22Rv1 (cell line): ENCODE data around the gene HS6ST2.

Source experiments
- H3K27ac ChIP-seq: fragments of 450-650 bp; 2 replicates; pipeline ENCODE4 v1.5.1; 2017
- CTCF ChIP-seq: fragments of 450-650 bp; IDR thresholded peaks from 2 replicates; pipeline ENCODE4 v1.5.1; 2017; ENCODE audit warnings: mild to moderate bottlenecking
- ZFX ChIP-seq: fragments of 450-650 bp; IDR thresholded peaks from 2 replicates; pipeline ENCODE4 v1.6.1; 2017; ENCODE audit warnings: antibody characterized with exemption, borderline replicate concordance

HS6ST2 gene

GRCh38 chrX:132790329-132790728, 168.1 kb downstream of the HS6ST2 start:
- no peak overlapping the region for H3K27ac ChIP-seq
- TF ChIP-seq CTCF: no peak
- TF ChIP-seq ZFX: no peak

GRCh38 chrX:132786217-132786616, 172.2 kb downstream of the HS6ST2 start:
- H3K27ac ChIP-seq: no peak overlapping the region
- TF ChIP-seq CTCF: no peak
- TF ChIP-seq ZFX: no peak

- TF ChIP-seq ZFX (no peak), CTCF (no peak)
- no peak overlapping the region for H3K27ac ChIP-seq
These were observed 179.5 kb downstream of the HS6ST2 start for GRCh38 chrX:132778917-132779316.

- TF ChIP-seq ZFX: no peak
- TF ChIP-seq CTCF: no peak
- no peak overlapping the region for H3K27ac ChIP-seq
These were observed 181.8 kb downstream of the HS6ST2 start for GRCh38 chrX:132776486-132777210.

GRCh38 chrX:132775263-132775823, 183.1 kb downstream of the HS6ST2 start:
- H3K27ac ChIP-seq: no peak overlapping the region
- TF ChIP-seq CTCF (no peak), ZFX (no peak)

- TF ChIP-seq CTCF (no peak), ZFX (no peak)
These were observed 184.3 kb downstream of the HS6ST2 start for GRCh38 chrX:132774010-132774714.

GRCh38 chrX:132769609-132770008, 188.8 kb downstream of the HS6ST2 start:
- no peak for TF ChIP-seq CTCF
- no peak for TF ChIP-seq ZFX

More at GRCh38 chrX:132774010-132774714, 184.3 kb downstream of the HS6ST2 start:
- H3K27ac ChIP-seq: no peak overlapping the region

More at GRCh38 chrX:132769609-132770008, 188.8 kb downstream of the HS6ST2 start:
- no peak overlapping the region for H3K27ac ChIP-seq
